GOT3 (cell line): ENCODE measurements around the gene TM7SF3.
A peak's percentile ranks its signal among the peaks of the same experiment; 100 is the strongest.
"Not testable (repeated sequence)": the region's sequence is repeated elsewhere in the genome, so short reads cannot be mapped to it uniquely, and the experiment has no call there.

ENCODE experiments used
- DNase-seq: peaks from one replicate; lab custom pipeline; 2025; ENCODE audit warnings: mixed read lengths; lab: John Stamatoyannopoulos, UW

The TM7SF3 gene

GRCh38 chr12:27014085-27014858 is at the start of gene TM7SF3:
Gene TM7SF3, minus strand, starts transcription at chr12:27014384. Its CDS starts 216 bp downstream, at chr12:27014168.
- peak; percentile 68 for DNase-seq

GRCh38 chr12:27063250-27063851 is 49.2 kb upstream of the TM7SF3 start:
- DNase-seq = no peak

GRCh38 chr12:27061317-27061716 is 47.1 kb upstream of the TM7SF3 start:
- no peak for DNase-seq

- no peak for DNase-seq
These were observed 46.6 kb upstream of the TM7SF3 start for GRCh38 chr12:27060740-27061139.

GRCh38 chr12:27057543-27057942 is 43.4 kb upstream of the TM7SF3 start:
- no peak for DNase-seq

GRCh38 chr12:27055966-27056365 is 41.8 kb upstream of the TM7SF3 start:
- DNase-seq = no peak

GRCh38 chr12:27052742-27053141 is 38.6 kb upstream of the TM7SF3 start:
- DNase-seq = no peak

GRCh38 chr12:27052176-27052575 is 38.0 kb upstream of the TM7SF3 start:
- DNase-seq = no peak

GRCh38 chr12:27048822-27049752 is 34.9 kb upstream of the TM7SF3 start:
- DNase-seq = no peak

- not testable (repeated sequence) for DNase-seq
These were observed 27.8 kb upstream of the TM7SF3 start for GRCh38 chr12:27042018-27042417.

- not testable (repeated sequence) for DNase-seq
These were observed 26.5 kb upstream of the TM7SF3 start for GRCh38 chr12:27040637-27041036.

- no peak for DNase-seq
These were observed 20.6 kb upstream of the TM7SF3 start for GRCh38 chr12:27034607-27035293.

GRCh38 chr12:27032679-27033078 is 18.5 kb upstream of the TM7SF3 start:
- DNase-seq = no peak

GRCh38 chr12:27031531-27031930 is 17.3 kb upstream of the TM7SF3 start:
- no peak for DNase-seq

GRCh38 chr12:27026257-27026656 is 12.1 kb upstream of the TM7SF3 start:
- no peak for DNase-seq

GRCh38 chr12:27025116-27025515 is 10.9 kb upstream of the TM7SF3 start:
- no peak for DNase-seq

- no peak for DNase-seq
These were observed 10.1 kb upstream of the TM7SF3 start for GRCh38 chr12:27024291-27024690.

- DNase-seq = no peak
These were observed 6.6 kb upstream of the TM7SF3 start for GRCh38 chr12:27020761-27021160.

GRCh38 chr12:27018037-27018436 is 3.9 kb upstream of the TM7SF3 start:
- no peak for DNase-seq

- DNase-seq = not testable (repeated sequence)
These were observed 3.1 kb upstream of the TM7SF3 start for GRCh38 chr12:27017163-27017823.

- no peak for DNase-seq
These were observed 1.5 kb upstream of the TM7SF3 start for GRCh38 chr12:27015730-27016076.
